Frontal cortex (tissue), 4 donors: Measurements from ENCODE around the gene HEATR5A. TPM values are rescaled to one million over a fixed set of nuclear protein-coding genes. Genes with fewer than 3 reads are reported as not detected.

Experiments
- DNase-seq, 2 donors: peaks; one replicate each; pipeline ENCODE4 v3.0.0; 2012; ENCODE audit warnings: low spot score in 2 of 2
- FAIRE-seq: peaks from 2 replicates; lab custom pipeline; 2012; peaks lifted over from hg19 to GRCh38; lab: Jason Lieb, UNC
- total RNA-seq: library from RNA; depleted of rRNA; stranded (reverse); fragments of >200 nt; gene quantifications from one replicate; pipeline ENCODE4 v1.2.3, GENCODE V29; 2014
- donor health status: control.
- donor health status: control.
- donor health status: control.

Gene HEATR5A
- total RNA-seq, 1 donor from 2014 or later = 26.9 TPM

DNA sequence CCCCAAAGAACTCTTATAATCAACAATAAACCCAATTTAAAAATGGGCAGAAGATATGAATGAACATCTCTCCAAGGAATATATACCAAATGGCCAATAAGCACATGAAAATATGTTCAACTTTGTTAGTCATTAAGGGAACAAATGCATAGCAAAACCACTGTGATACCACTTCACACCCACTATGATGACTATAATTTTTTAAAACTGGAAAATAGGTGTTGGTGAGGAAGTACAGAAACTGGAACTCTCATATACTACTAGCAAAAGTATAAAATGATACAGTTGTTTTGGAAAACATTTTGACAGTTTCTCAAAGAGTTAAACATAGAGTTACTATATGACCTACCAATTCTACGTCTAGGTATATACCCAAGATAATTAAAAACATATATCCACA, 9.4 kb upstream of the HEATR5A start:
- FAIRE-seq (no peak), DNase-seq (no peak)

DNA sequence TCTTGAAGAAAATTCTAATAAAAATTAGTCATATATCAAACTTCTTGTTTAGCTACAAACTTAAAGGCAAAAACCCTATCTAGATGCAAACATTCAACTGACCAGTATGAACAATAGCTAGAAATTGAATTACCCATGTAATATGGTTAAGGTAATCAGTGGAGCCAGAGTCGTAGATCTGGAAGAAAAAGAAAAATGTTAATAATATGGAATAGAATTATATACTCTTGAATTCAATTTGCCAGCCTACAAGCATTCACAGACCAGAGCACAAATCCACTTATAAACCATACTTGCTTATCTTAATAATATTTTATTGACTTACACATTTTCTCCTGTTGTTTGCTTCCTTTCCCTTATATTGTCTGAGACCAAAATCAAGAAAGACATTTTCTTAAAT, 7.7 kb upstream of the HEATR5A start:
- DNase-seq = no peak
- no peak for FAIRE-seq

DNA sequence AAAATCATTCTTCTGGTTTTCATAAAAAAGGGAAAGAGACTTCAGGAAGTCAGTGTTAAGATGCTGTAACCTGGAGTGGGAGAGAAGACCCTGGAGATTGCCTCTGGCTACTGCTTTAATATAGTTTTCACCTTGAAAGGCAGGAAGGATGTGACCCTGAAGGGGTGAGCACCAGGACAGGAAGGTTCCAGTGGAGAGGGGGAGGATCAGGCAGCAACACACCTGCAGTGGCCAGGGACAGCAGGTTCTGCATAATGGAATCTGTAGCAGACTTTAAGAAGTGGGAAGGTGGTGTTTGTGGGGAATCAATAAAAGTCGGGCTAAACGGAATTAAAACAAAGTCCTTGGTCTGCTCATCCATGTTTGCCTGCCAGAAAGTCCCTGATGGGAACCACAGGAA, 6.3 kb upstream of the HEATR5A start:
- DNase-seq (no peak), FAIRE-seq (no peak)

DNA sequence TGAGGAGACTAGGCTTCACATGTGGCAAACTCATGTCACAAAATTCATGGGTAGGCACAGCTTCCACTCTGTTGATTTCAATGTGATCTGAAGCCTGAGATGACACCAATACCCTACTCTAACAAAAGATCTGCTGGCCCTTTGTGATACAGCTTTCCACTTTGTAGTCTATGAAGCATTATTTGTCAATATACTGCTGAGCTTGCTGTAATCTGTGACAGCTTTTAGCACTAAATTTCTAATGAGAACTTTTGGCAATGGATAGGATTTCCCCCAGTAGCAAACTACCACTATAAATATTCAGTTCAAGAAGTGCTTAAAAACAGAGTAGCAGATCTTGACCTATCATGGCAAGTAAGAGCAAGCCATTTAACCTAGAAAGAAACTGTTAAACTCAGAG, 5.6 kb upstream of the HEATR5A start:
- FAIRE-seq (no peak), DNase-seq (no peak)

DNA sequence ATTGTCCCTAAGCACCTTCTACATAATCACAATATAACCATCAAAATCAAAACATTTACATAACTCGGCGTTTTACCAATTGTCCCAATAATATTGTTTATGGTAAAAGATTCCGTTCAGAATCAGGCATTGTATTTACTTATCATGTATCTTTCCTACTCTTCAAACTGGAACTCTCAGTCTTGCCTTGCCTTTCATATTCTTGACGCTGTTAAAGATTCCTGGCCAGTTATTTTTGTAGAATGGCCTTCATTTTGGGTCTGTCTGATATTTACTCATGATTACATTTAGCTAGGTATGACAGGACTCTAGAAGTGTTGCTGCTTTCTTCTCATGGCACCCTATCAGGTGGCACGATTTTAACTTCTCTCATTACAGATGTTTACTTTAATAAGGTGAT, 850 bp upstream of the HEATR5A start:
- no peak for DNase-seq
- FAIRE-seq = no peak

DNA sequence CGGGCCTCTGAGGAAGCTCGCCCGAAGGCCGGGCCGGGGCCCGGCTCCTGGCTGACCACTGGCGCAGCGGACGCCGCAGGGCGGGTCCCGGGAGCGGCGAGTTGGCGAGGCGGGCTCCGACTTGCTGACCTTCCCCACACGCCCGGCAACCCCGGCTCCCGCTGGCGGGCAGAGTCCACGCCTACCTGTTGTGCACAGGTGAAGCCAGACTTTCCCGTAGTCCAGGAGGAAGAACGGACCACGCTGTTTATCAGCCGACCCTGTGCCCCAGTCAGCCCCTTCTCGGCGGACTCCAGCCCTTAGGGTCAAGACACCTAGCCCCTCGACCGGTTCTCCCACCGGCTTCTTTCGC, 407 bp downstream of the HEATR5A start:
- DNase-seq (peak; percentile 40 to 46), FAIRE-seq (no peak)

DNA sequence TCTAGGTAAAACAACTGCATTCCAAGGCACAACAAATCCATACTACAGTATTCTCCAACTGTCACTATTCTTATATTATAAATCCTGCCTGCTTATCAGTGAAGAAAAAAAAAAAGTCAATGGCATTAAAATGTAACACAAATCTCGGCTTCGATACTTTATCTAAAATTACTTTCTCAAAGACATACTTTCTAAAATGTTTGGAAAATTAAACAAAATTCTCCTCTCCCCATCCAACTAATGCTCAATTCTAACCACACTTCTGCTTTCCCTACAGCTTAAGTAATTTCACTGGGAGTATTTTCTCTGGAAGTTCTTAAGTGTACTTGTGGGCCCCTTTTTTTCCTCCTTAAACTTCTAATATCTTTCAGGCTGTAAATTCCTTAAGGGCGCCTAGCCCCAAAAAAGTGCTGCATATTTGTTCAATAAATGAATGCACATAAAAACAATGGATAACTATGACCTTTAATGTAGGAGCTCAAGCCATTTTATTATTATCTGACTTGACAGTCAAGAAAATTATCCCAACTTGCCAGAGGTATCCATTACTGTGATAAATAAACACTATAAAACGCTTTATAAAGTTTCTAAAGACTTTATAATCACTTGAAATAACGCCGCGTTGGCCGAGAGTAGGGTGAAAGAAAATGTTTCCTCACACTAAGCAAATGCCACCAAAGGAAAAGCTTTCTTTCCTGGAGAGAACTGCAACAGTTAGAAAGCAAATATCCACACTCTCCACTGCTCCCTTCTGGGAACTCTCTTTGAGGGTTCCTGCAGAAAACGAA, 977 bp downstream of the HEATR5A start:
- FAIRE-seq (no peak), DNase-seq (no peak)

DNA sequence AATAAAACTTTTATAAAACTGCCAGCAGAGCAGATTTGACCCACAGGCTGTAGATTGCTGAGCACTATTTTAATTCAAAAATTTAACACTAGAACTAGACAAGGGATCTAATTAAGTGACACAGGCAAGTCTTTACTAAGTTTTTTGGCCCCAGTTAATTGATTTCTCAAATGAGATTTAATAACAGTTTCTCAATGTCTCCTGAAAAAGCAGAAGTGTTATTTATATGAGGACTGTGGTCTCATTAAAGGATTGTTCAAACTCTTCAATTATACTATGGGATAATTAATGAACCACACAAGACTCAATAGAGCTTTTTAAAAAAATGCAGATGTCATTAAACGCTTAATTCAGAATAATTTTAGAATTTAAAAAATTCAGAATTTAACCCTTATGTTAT, 1.9 kb downstream of the HEATR5A start:
- FAIRE-seq (no peak), DNase-seq (no peak)

DNA sequence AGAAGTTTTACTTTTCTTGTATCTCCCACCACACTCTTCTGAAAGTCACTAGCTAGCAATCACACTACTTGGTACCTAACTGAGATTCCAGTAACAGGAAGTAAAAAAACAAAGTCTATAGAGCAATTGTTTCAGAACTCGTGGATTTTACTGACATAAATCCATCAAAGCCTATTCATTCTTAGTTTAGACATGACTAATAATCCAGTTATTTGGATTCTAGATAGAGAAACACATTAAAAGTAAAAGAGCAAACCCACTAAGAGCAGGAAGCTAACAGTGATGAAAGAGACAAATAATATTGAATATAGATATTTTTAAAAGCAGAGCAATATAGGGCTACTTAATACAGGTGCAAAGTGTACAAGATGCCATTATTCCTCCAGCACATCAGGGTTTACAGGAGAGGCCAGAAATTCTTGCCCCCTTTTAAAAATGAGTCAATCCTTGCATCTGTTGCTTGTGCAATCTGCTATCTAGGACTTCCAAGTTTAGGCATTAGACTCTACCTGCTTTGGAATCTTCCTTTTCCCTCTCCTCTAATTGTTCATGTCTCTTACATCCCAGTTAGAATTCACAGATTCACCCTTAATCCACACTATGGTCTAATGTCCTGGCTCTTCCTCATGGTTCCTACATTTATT, 6.0 kb downstream of the HEATR5A start:
- FAIRE-seq = no peak

DNA sequence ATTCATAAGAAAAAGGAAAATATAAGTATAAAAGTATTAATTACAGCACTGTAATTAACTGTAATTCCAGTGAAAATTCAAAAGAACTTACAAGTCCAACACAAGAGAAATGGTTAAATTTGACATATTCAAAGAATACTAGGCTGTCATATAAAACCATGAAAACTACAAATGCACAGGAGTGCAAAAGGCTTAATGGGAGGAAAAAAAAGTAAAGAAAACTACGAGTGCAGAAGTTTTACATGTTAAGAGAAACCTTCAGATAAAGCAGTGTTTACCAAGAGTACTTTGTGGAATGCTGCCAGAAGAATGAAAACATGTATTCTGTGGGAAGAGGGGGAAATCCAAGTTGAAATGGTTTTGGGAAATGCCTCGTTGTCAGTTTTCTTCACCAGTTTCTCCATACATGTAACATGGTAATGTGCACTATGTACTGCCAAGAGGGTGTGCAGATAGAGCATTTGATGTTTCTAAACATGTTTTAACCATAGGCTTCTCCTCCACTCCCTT, 9.1 kb downstream of the HEATR5A start:
- DNase-seq (no peak), FAIRE-seq (no peak)

More for the DNA sequence above, 6.0 kb downstream of the HEATR5A start:
- DNase-seq = no peak

DNA sequence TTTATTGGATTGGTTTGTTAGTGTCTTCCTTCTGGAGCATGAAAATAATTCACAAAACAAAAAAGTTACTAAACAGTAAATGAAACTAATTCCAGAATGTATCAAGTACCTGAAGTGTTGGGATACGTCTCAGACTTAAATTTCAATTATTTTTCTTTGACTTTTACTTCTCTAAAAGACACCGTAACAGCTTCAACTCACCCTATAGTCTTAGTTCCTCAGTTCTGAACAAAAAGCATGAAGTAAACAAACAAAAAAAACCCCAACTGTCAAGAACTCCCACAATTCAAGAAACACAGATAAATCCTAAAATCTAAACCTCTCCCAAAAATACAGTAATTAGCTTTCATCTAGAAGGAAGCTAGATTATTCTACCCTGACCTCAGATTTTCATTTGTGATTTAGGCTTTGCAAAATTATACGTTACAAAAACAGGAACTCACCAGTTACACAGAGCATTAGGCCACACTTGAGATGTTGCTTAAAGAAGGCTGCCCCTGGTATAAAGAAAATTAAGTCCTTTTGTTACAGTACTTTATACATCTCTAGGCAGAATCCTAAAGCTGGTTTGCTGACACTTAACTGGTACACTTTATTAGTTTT, 10.2 kb downstream of the HEATR5A start:
- FAIRE-seq (no peak), DNase-seq (no peak)

DNA sequence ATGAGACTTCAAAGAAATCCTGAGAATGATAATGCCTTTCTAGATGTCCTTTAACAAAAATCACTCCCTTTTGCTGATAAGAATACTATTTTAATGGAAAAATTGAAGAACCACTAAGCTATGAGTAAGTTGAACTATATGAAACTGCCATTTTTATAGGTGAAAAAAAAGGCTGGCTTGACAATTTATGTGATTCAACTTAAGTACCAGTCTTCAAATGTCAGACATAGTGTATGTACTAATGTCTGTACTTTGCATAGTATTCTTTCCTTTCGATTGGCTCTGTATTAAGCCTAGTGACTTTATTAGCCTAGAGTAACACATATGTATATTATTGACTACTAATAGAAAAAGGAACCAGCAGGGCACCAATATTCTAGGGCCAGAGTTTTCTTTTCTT, 11.9 kb downstream of the HEATR5A start:
- DNase-seq (no peak), FAIRE-seq (no peak)

DNA sequence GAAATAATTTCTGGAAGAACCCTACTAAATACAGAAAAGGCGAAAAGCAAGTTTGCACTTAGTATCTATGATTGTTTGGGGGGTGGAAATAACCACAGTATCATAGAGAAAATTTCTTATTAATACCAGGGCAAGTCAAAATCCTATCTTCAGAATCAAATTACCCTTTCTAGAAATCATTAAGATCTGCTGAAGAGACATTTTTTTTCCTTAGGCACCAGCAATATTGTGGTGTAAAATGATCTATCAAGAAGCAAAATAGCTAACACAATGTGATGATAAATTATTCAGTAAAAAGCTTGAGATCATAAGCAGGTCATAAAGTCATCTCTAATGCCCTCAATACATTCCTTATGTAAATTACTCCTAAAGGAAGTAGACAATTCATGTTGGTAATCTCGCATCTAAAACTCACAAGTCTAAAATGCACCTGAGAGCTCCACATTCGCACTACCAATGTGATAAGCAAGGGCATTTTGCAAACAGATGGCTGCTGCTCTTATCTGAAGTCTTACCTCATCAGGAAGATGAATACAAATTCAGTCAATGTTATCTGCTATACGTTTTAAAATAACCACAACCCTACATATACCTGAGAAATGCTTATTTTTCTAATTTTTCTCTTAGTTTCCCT, 14.6 kb downstream of the HEATR5A start:
- FAIRE-seq (no peak), DNase-seq (no peak)

DNA sequence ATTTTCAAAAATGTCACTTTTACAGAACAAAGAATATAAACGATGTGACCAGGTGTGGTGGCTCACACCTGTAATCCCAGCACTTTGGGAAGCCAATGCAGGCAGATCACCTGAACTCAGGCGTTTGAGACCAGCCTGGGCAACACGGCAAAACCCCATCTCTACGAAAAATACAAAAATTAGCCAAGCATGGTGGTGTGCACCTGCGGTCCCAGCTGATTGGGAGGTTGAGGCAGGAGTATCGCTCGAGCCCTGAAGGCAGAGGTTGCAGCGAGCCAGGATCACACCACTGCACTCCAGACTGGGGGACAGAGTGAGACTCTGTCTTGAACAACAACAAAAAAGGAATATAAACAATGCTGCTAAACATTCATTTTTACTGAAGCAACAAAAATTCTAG, 15.2 kb downstream of the HEATR5A start:
- DNase-seq (no peak), FAIRE-seq (no peak)

DNA sequence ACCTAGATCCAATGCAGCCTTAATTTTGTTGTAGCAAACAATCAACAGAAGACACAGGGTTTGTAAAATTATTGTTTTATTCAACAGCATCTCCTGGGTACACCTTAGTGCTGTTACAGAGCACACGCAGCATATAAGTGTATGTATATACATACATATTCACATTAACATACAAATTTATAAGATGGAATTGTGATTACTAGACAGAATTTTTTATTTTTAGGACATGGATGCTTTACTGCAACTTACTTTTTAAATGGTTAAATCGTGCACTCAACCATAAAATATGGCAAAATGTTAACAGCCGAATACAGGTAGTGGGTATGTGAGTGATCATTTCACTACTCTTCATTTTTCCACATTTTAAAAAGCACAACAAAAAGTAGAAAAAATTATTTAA, 16.6 kb downstream of the HEATR5A start:
- no peak for DNase-seq
- no peak for FAIRE-seq

DNA sequence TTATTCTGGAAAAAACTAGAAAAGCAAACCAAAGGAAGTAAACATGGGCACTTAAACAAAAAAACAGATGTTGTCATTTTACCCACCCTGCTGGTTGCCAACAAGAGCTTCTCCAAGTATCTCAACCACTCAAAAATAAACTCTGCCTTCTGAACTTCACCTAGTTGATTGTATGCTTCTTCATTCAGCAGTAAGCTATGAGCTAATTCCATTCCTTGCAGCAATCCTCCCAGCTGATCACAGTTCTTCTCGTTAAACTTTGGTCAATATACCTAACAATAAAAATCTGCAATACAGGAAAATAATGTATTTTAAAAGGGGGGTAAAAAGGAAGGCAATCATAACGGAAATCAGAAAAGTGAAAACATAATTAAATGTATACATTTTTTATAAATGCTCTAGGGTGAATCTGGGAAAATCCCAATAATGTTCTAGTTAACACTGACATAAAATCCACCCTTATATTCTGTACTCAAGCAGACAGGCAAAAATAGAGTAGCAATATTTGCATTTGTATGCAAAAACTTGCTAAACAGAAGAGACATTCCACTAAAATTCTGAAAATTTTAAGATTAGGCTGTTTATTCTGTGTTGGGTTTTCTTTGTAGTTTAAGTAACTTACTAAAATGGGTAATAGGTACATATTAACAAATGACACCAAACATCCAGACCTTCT, 17.4 kb downstream of the HEATR5A start:
- no peak for FAIRE-seq
- DNase-seq = no peak

DNA sequence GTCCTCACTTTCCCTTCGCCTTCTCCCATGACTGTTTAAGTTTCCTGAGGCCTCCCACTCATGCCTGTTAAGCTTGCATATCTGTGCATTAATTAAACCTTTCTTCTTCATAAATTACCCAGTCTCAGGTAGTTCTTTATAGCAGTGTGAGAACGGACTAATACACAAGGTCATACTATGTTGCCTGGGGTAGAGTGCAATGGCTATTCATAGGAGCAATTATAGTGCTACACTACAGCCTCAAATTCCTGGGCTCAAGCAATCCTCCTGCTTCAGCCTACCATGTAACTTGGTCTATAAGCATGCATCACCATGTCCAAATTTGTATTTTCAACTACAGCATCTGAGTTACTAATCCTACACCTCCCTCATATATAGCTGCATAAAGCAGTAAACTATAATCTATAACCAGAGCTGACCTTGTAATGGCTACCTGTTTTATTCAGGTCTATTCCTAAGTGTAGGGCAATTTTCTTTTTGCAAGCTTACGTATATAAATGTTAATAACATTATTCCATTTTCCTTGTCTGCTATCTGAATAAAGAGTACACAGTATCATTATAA, 18.9 kb downstream of the HEATR5A start:
- FAIRE-seq = no peak
- DNase-seq = no peak

DNA sequence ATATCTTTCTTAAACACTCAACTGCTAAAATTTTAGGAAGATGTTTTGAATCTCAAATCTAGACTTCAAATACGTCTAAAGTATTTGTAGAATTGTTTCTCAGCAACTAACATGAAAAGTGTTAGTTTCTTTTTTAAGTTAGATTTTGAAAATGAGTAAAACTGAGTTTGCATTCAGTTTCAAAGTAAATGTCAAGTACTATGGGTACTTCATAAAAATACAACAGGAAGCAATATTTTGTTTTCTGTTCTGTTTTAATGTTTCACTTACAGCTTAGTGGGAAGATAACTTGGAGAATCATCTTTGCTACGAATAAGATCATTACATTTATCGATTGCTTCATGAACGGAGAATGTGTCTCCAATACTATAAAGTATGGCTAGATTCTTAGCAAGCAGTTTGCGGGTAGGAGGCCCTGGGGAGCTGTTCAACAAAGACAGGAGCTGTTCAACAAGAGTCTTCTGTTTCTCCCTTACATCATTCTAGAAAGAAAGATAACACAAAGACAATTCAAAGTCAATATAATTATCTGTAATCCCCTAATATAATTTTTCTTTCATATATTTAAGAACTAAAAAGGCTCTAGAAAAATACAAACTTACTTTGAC, 20.2 kb downstream of the HEATR5A start:
- FAIRE-seq (peak; percentile 52), DNase-seq (no peak)

DNA sequence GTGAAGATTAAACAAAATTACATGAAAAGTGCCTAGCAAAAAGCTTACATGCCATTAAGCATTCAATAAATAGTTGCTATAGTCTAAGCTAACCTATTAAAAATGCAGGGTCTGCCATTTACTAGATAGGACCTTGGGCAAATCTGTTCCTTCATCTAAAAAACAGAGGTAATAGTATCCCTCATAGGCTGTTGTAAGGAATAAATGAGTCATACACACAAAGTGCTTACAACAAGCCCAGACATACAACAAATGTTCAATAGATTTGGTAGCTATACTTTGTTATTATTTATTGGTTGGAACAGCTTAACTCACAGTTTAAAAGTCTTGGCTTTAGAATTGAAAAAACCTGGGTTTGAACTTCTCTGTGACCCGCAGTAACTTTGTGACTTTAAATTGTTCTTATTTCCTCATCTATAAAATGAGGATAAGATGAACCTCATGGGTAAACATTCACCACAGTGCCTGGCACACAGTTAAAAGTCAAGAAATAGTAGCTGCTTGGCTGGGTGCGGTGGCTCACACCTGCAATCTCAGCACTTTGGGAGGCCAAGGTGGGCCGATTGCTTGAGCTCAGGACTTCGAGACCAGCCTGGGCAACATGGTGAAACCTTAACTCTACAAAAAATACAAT, 24.7 kb downstream of the HEATR5A start:
- FAIRE-seq (no peak), DNase-seq (no peak)
